Measurements from ENCODE around the gene OTULIN.

OTULIN gene

GRCh38 chr5:14708551-14708950 lies 44.0 kb downstream of the OTULIN start:
- H3K79me2 ChIP-seq (ENCODE audit: insufficient read depth, low read length) = no peaks in the 10 kb centered on the region
- peaks cover 88% of the 10 kb centered on the region for H3K36me3 ChIP-seq (ENCODE audit: insufficient read depth, low read length)
- no peaks in the 10 kb centered on the region for H3F3A ChIP-seq (ENCODE audit: insufficient read depth, low read length)
- no peaks in the 10 kb centered on the region for H3K9me2 ChIP-seq (ENCODE audit: low read depth, low read length)
- H4K20me1 ChIP-seq (ENCODE audit: insufficient read depth, low read length) = no peaks in the 10 kb centered on the region
- no peak overlapping the region for H3K27ac ChIP-seq (ENCODE audit: low read depth, low read length, poor library complexity, severe bottlenecking)
- no peak overlapping the region for H2AFZ ChIP-seq (ENCODE audit: low read length)
- H3K4me2 ChIP-seq (ENCODE audit: low read length) = no peak overlapping the region
- no peaks in the 10 kb centered on the region for H3K27me3 ChIP-seq (ENCODE audit: insufficient read depth, low read length)
- no peaks in the 10 kb centered on the region for H3K9me3 ChIP-seq (ENCODE audit: low read length)
- peaks cover 19% of the 10 kb centered on the region for H3K4me1 ChIP-seq (ENCODE audit: insufficient read depth, low read length, severe bottlenecking)
- H3K9ac ChIP-seq (ENCODE audit: low read length) = no peak overlapping the region
- H3K4me3 ChIP-seq (ENCODE audit: low read depth, low read length, poor library complexity, severe bottlenecking) = no peak overlapping the region
- TF ChIP-seq CTCF (IDR thresholded peaks at IDR 0.05; ENCODE audit: low read length) (no peak), EZH2 (IDR thresholded peaks at IDR 0.05; ENCODE audit: borderline replicate concordance, low read length) (no peak)

- Histone ChIP-seq H3K27ac (ENCODE audit: low read depth, low read length, poor library complexity, severe bottlenecking) (no peak overlapping the region), H2AFZ (ENCODE audit: low read length) (no peak overlapping the region), H4K20me1 (ENCODE audit: insufficient read depth, low read length) (no peaks in the 10 kb centered on the region), H3K4me1 (ENCODE audit: insufficient read depth, low read length, severe bottlenecking) (peaks cover 19% of the 10 kb centered on the region), H3K27me3 (ENCODE audit: insufficient read depth, low read length) (no peaks in the 10 kb centered on the region), H3K9me2 (ENCODE audit: low read depth, low read length) (no peaks in the 10 kb centered on the region), H3K4me2 (ENCODE audit: low read length) (no peak overlapping the region), H3K9me3 (ENCODE audit: low read length) (no peaks in the 10 kb centered on the region), H3F3A (ENCODE audit: insufficient read depth, low read length) (no peaks in the 10 kb centered on the region), H3K4me3 (ENCODE audit: low read depth, low read length, poor library complexity, severe bottlenecking) (no peak overlapping the region), H3K9ac (ENCODE audit: low read length) (no peak overlapping the region), H3K36me3 (ENCODE audit: insufficient read depth, low read length) (peaks cover 97% of the 10 kb centered on the region), H3K79me2 (ENCODE audit: insufficient read depth, low read length) (no peaks in the 10 kb centered on the region)
- TF ChIP-seq EZH2 (IDR thresholded peaks at IDR 0.05; ENCODE audit: borderline replicate concordance, low read length) = no peak
- TF ChIP-seq CTCF (IDR thresholded peaks at IDR 0.05; ENCODE audit: low read length) = no peak
These were observed 45.9 kb downstream of the OTULIN start for GRCh38 chr5:14710313-14710994.

GRCh38 chr5:14712131-14712530 lies 47.6 kb downstream of the OTULIN start:
- Histone ChIP-seq H3K79me2 (ENCODE audit: insufficient read depth, low read length) (no peaks in the 10 kb centered on the region), H3K9me2 (ENCODE audit: low read depth, low read length) (no peaks in the 10 kb centered on the region), H3K9ac (ENCODE audit: low read length) (no peak overlapping the region), H3K4me1 (ENCODE audit: insufficient read depth, low read length, severe bottlenecking) (peaks cover 3% of the 10 kb centered on the region), H4K20me1 (ENCODE audit: insufficient read depth, low read length) (no peaks in the 10 kb centered on the region), H3K27me3 (ENCODE audit: insufficient read depth, low read length) (no peaks in the 10 kb centered on the region), H3K36me3 (ENCODE audit: insufficient read depth, low read length) (peaks cover 95% of the 10 kb centered on the region), H3F3A (ENCODE audit: insufficient read depth, low read length) (no peaks in the 10 kb centered on the region), H3K27ac (ENCODE audit: low read depth, low read length, poor library complexity, severe bottlenecking) (no peak overlapping the region), H3K4me2 (ENCODE audit: low read length) (no peak overlapping the region), H2AFZ (ENCODE audit: low read length) (no peak overlapping the region), H3K4me3 (ENCODE audit: low read depth, low read length, poor library complexity, severe bottlenecking) (no peak overlapping the region), H3K9me3 (ENCODE audit: low read length) (no peaks in the 10 kb centered on the region)
- TF ChIP-seq EZH2 (IDR thresholded peaks at IDR 0.05; ENCODE audit: borderline replicate concordance, low read length) (no peak), CTCF (IDR thresholded peaks at IDR 0.05; ENCODE audit: low read length) (no peak)
